Measurements from ENCODE around the gene TTC24.
"Not testable (repeated sequence)": the region's sequence is repeated elsewhere in the genome, so short reads cannot be mapped to it uniquely, and the experiment has no call there.

Gene TTC24

DNA sequence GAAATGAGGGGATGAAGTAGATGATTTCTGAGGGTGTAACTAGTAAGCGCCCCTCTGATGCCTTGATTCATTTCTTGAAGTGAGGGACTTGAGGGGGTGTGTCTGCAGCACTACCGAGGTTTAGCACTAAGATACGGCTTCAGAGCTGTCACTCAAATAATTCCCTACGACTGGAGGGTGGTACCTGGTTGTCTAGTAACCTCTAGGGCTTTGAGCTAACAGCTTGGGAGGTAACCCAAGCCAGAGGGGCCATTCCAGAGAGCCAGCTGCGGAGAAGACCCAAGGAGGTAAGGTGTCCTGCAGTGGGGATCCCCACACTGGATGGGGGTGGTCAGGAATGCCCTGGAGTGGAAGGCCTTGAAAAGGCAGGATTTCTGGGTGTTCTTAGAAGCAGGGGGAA lies at the start of gene TTC24:
TTC24 (plus strand) TSS at position 252 of the 400 bp plus-strand sequence. CDS start 1,642 bp downstream, outside the sequence.
- no peak for DNase-seq

GRCh38 chr1:156530006-156530405 lies 49.5 kb upstream of the TTC24 start:
- DNase-seq: no peak

GRCh38 chr1:156532374-156532773 lies 47.1 kb upstream of the TTC24 start:
- DNase-seq: no peak

DNA sequence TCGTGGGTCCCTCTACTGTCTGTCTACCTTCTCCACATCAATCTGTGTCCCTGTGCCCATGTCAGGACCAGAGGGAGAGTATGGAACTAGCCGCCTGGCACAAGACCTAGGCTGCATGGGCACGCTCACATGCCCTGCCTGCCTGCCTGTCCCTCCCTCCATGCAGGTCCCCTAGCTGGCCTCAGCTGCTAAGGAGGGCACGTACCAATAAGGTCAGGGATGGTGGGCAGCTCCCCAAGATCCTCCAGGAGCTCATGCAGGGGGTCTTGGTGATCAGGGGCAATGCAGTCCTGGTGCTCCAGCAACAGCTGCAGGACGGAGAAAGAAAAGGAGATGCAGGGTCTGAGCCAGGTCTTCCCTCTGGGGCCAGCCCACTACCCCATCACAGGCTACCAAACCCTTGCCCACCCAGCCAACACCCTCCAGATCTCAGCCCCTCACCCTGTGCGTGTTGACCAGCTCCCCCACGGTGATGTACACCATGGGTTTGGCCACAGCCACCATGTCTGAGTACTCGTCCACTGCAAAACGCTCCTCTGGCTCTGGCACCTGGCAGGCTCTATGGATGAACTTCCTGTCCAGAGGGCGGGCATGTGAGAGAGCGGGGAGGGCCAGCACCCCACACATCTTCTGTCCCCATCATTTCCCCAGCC lies 45.8 kb upstream of the TTC24 start:
- DNase-seq: no peak

DNA sequence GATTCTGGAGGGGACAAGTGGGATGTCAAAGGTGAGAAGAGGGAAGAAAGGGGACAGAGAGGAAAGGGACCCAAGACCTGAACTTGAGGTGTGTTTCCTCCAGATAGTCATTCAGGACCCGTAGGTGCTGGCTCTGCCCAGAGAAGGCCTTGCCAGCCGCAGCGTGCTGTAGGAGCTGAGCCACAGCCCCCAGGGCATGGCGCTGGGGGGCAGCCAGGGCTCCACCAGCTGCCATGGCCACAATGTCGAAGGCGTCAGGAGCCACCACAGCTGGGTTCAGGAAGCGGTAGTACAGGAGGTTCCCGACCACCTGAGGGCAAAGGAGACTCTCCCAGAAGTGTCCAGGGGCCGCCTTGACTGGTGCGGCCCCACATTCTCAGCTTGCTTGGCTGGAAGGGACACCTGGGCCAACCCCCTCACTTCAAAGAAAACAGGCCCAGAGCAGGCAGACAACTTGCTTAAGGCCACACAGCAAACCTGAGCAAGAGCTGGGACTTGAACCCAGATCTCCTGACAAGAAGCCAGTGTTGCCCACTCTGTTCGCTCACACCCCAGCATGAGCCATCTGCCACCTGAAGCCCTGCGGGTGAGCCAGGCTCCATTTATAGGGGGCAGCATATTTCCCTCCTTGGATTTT lies 45.0 kb upstream of the TTC24 start:
- no peak for DNase-seq

DNA sequence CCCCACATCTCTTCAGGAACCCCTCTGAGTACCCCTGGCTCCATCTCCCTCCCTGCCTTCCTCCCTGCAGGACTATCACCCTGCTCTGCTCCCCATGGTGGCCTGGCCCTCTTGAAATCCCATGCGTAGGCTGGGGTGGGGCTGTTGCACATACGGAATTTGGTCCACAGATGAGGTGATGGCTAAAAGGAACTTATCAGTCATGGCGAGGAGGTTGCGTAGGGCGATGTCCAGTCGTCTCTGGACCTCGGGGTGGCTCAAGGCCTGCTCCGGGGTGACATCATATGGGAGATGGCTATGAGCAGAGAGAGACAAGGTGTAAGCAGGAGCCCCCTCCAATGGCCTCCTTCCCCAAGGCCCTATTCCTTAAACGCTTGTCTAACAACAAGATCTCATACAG lies 42.5 kb upstream of the TTC24 start:
- no peak for DNase-seq

- no peak for DNase-seq
Measured at GRCh38 chr1:156538711-156539440, 40.6 kb upstream of the TTC24 start.

- DNase-seq: no peak
Measured at GRCh38 chr1:156539818-156540355, 39.6 kb upstream of the TTC24 start.

DNA sequence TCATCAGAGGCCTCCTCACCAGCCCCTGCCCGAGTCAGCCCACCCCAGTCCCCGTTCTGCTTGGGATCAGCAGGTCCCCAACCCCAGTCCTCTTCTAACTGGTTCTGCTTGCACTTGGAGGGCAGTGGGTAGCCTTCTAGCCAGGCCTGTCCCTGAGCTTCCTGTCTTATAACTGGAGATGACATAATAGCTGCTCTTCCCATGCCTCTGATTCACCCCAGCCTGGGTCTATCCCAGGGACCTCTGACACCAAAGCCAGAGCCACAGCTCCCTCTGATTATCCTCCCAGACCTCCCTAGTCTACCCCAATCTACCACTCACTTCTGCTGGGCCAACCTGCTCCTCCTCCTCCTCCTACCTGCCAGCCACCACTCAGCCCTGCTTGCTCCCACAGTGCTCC lies 38.6 kb upstream of the TTC24 start:
- DNase-seq: no peak

GRCh38 chr1:156543066-156543465 lies 36.5 kb upstream of the TTC24 start:
- DNase-seq: no peak

GRCh38 chr1:156544592-156545102 lies 34.9 kb upstream of the TTC24 start:
- no peak for DNase-seq

GRCh38 chr1:156546267-156546666 lies 33.3 kb upstream of the TTC24 start:
- no peak for DNase-seq

DNA sequence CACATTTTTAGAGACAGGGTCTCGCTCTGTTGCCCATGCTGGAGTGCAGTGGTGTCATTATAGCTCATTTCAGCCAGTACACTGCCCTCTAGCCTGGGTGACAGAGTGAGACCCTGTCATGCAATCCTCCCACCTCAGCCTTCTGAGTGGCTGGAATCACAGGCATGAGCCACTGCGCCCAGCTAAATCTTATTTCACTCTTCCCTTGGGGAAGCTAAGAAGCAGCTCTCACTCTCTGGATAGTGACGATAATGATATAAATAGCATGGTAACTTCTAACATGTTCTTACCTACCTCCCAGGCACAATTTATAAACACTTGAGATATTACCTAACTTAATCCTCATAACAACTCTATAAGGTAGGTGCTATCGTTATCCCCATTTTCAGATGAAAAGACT lies 32.1 kb upstream of the TTC24 start:
- no peak for DNase-seq

DNA sequence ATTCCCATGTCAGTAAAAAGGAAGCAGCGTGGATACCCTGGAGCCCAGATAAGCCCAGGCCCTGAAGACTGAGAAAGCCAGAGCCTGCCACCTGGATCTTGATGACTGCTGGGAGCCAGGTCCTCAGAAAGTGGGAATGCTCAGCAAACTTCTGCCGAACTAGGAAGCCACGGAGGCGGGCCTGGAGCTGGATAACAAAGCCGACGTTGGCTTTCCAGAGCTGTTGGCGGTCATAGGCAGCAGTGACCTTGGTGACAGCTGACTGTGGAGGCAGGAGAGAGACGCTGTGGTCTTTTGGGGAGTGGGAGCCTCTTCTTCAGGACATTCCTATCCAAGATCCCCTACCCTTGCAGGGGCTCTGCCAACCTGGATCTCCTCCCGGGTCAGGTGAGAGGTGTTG lies 31.5 kb upstream of the TTC24 start:
- no peak for DNase-seq

GRCh38 chr1:156549390-156549789 lies 30.1 kb upstream of the TTC24 start:
- no peak for DNase-seq

- no peak for DNase-seq
Measured at GRCh38 chr1:156549831-156550230, 29.7 kb upstream of the TTC24 start.

DNA sequence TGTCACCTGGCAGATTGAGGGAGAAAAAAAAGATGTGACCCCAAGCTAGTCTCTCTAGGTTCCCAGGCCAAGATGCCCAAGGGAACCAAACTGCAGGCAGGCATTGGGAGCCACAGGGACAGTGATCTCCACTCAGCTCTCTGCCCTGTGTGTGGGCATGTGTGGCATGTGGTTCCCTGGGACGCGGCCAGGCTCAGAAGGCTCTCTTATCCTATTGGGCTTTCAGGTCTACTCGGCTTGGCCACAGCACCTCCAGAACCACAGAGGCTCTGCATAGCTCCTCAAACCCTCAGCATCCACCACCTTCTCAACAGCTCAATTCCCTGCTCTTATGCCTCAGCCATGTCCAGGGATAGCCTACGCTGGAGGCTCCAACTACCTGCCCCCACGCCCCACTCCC lies 29.2 kb upstream of the TTC24 start:
- no peak for DNase-seq

- no peak for DNase-seq
Measured at GRCh38 chr1:156551066-156551643, 28.4 kb upstream of the TTC24 start.

- no peak for DNase-seq
Measured at GRCh38 chr1:156551869-156552268, 27.7 kb upstream of the TTC24 start.

- DNase-seq: no peak
Measured at GRCh38 chr1:156552518-156552917, 27.0 kb upstream of the TTC24 start.

DNA sequence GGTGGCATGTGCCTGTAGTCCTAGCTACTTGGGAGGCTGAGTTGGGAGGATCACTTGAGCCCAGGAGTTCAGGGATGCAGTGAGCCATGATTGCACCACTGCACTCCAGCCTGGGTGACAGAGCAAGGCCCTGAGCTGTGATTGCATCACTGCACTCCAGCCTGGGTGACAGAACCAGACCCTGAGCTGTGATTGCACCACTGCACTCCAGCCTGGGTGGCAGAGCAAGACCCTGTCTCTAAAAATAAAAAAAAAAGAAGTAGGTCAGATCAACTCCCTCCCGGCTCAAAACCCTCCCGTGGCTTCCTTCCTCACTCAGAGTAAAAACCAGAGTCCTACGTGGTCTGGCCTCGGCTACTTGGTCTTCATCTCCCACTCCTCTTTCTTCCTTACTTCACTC lies 26.6 kb upstream of the TTC24 start:
- DNase-seq: not testable (repeated sequence)

DNA sequence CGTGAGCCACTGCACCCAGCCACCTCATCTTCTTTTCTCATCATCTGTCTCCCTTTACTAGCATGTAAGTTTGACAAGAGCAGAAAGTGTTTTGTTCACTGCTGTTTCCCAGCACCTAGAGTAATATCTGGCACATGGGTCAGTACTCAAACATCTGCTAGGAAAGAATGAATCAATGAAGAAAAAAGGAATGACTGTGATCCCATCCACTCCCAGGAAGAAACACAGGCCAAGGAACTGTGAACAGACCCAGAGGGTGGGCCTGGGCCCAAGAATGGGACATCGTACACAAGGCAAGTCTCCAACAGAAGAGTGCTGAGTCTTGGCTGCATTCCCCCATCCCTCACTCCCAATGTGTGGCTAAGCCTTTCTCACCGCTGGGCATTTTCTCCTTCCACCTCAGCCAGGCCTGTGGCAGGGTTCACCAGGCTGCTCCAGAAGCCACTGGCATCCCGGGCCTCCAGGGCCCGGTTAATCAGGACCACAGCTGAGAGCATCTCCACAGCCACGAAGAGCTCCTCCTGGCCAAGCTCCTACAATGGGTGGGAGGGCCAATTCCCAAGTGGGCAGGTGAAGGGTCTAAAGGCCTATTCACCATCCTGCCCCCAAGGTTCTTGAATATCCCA lies 25.6 kb upstream of the TTC24 start:
- DNase-seq: no peak

- DNase-seq: no peak
Measured at GRCh38 chr1:156554971-156555370, 24.6 kb upstream of the TTC24 start.

All from stimulated activated CD8-positive, alpha-beta memory T cell treated with anti-CD3 and anti-CD28 coated beads, Interleukin-4, amount 100 ng/mL, for 48 hours (primary cell).